Neural cell (in vitro differentiated cells): Measurements from ENCODE around the gene PCDHA9. TPM values are rescaled to one million over a fixed set of nuclear protein-coding genes. Genes with fewer than 3 reads are reported as not detected.
"Not testable (repeated sequence)": the region's sequence is repeated elsewhere in the genome, so short reads cannot be mapped to it uniquely, and the experiment has no call there.

Experiments used
- H2AFZ ChIP-seq: fragments of 200-600, 300-800 bp; sonication (generic), shearing (Covaris generic); 2 replicates; pipeline ENCODE4 v1.6.0; 2014; ENCODE audit warnings: low read depth, mild to moderate bottlenecking, antibody characterized with exemption, low read length, moderate library complexity
- H3F3A ChIP-seq: fragments of 200-600 bp; shearing (Covaris generic); 2 replicates; pipeline ENCODE4 v1.6.1; 2016; ENCODE audit warnings: mild to moderate bottlenecking, moderate library complexity, mixed read lengths, antibody characterized with exemption, low read length; ENCODE audit not compliant: insufficient read depth, poor library complexity, severe bottlenecking
- H3K27ac ChIP-seq: fragments of 200-600, 300-800 bp; sonication (generic), shearing (Covaris generic); 2 replicates; pipeline ENCODE4 v1.5.1; 2014; ENCODE audit warnings: mild to moderate bottlenecking, low read length, moderate library complexity
- H3K27me3 ChIP-seq: fragments of 300-800, 200-600 bp; sonication (generic), shearing (Covaris generic); 2 replicates; pipeline ENCODE4 v1.6.0; 2014; ENCODE audit warnings: mild to moderate bottlenecking, low read depth, low read length, moderate library complexity; ENCODE audit not compliant: insufficient read depth
- H3K36me3 ChIP-seq: fragments of 300-800, 200-600 bp; sonication (generic), shearing (Covaris generic); 2 replicates; pipeline ENCODE4 v1.5.1; 2014; ENCODE audit warnings: mild to moderate bottlenecking, antibody characterized with exemption, low read length, moderate library complexity; ENCODE audit not compliant: insufficient read depth
- H3K4me2 ChIP-seq: fragments of 300-800, 200-600 bp; sonication (generic), shearing (Covaris generic); 2 replicates; pipeline ENCODE4 v1.6.0; 2014; ENCODE audit warnings: mild to moderate bottlenecking, low read length
- H3K4me3 ChIP-seq: fragments of 300-800, 200-600 bp; sonication (generic), shearing (Covaris generic); 2 replicates; pipeline ENCODE4 v1.5.1; 2014; ENCODE audit warnings: mild to moderate bottlenecking, low read length, moderate library complexity
- H3K79me2 ChIP-seq: fragments of 200-600 bp; shearing (Covaris generic); replicated peaks from 2 replicates; pipeline ENCODE4 v1.6.0; 2014; ENCODE audit warnings: mild to moderate bottlenecking, low read length, moderate library complexity; ENCODE audit not compliant: insufficient read depth
- H3K9ac ChIP-seq: fragments of 300-800, 200-600 bp; sonication (generic), shearing (Covaris generic); 2 replicates; pipeline ENCODE4 v1.6.1; 2016; ENCODE audit warnings: mild to moderate bottlenecking, low read length, mixed read lengths
- H3K9me2 ChIP-seq: fragments of 200-600 bp; shearing (Covaris generic); 2 replicates; pipeline ENCODE4 v1.6.1; 2016; ENCODE audit warnings: mild to moderate bottlenecking, low read length, mixed read lengths; ENCODE audit not compliant: insufficient read depth
- H3K9me3 ChIP-seq: fragments of 200-600, 300-800 bp; sonication (generic), shearing (Covaris generic); 2 replicates; pipeline ENCODE4 v1.6.1; 2016; ENCODE audit warnings: mild to moderate bottlenecking, mixed run types, low read length, moderate library complexity, mixed read lengths
- H4K20me1 ChIP-seq: fragments of 200-600 bp; shearing (Covaris generic); 2 replicates; pipeline ENCODE4 v1.6.1; 2016; ENCODE audit warnings: mild to moderate bottlenecking, mixed run types; ENCODE audit not compliant: insufficient read depth
- EP300 ChIP-seq: fragments of 450-650 bp; conservative IDR thresholded peaks from 2 replicates; pipeline ENCODE4 v1.6.1; 2014; ENCODE audit warnings: antibody characterized with exemption, mild to moderate bottlenecking, moderate library complexity; ENCODE audit not compliant: poor library complexity, severe bottlenecking
- EZH2 ChIP-seq: fragments of 200-600, 300-800 bp; shearing (Covaris generic), sonication (generic); IDR thresholded peaks from 2 replicates; pipeline ENCODE4 v1.6.1; 2014; ENCODE audit warnings: antibody characterized with exemption, low read length, borderline replicate concordance, mild to moderate bottlenecking; ENCODE audit not compliant: insufficient read depth, poor library complexity, severe bottlenecking
- MXI1 ChIP-seq: fragments of 450-650 bp; conservative IDR thresholded peaks from 2 replicates; pipeline ENCODE4 v1.6.1; 2014; ENCODE audit warnings: antibody characterized with exemption, mild to moderate bottlenecking; ENCODE audit not compliant: poor library complexity, severe bottlenecking
- POLR2AphosphoS5 ChIP-seq: IDR thresholded peaks from 2 replicates; pipeline ENCODE4 v1.6.1; 2012
- RAD21 ChIP-seq: fragments of 450-650 bp; conservative IDR thresholded peaks from 2 replicates; pipeline ENCODE4 v1.6.1; 2014; ENCODE audit warnings: antibody characterized with exemption, mild to moderate bottlenecking, moderate library complexity
- SMC3 ChIP-seq: fragments of 450-650 bp; conservative IDR thresholded peaks from 2 replicates; pipeline ENCODE4 v1.6.1; 2014; ENCODE audit warnings: antibody characterized with exemption, mild to moderate bottlenecking, moderate library complexity; ENCODE audit not compliant: poor library complexity
- TAF1 ChIP-seq: IDR thresholded peaks from 2 replicates; pipeline ENCODE4 v1.6.1; 2012; ENCODE audit warnings: low read depth
- polyA plus RNA-seq: library from polyadenylated mRNA; depleted of rRNA; stranded (reverse); fragments of >200 nt; gene quantifications from 2 replicates; pipeline ENCODE4 v1.2.3, GENCODE V29; 2014
- TF ChIP-seq, protein P1 (sequence below): IDR thresholded peaks from 2 replicates; pipeline ENCODE4 v1.6.1; 2012; ENCODE audit warnings: borderline replicate concordance
- TF ChIP-seq, protein P2 (sequence below): fragments of 450-650 bp; IDR thresholded peaks from 2 replicates; pipeline ENCODE4 v1.5.1; 2014; ENCODE audit warnings: antibody characterized with exemption, mild to moderate bottlenecking, moderate library complexity; ENCODE audit not compliant: poor library complexity, severe bottlenecking

Gene PCDHA9
- polyA plus RNA-seq, 1 donor from 2014 or later: 0.88 TPM

DNA sequence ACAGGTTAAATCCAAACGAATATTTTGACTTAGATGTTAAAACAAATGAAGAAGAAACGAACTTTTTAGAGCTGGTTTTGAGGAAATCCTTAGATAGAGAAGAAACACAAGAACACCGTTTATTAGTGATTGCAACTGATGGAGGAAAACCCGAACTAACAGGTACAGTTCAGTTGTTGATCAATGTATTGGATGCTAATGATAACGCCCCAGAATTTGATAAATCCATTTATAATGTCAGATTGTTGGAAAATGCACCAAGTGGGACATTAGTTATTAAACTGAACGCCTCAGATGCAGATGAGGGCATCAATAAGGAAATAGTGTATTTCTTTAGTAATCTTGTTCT is 25.9 kb upstream of the PCDHA9 start:
- Histone ChIP-seq H3K9me2 (no peaks in the 10 kb centered on the region), H3K36me3 (peaks cover 25% of the 10 kb centered on the region), H3K4me2 (no peak overlapping the region), H3K4me3 (no peak overlapping the region), H3K27me3 (no peaks in the 10 kb centered on the region), H3K9ac (no peak overlapping the region), H3K79me2 (peaks cover 57% of the 10 kb centered on the region), H2AFZ (no peak overlapping the region), H3K9me3 (peaks cover 24% of the 10 kb centered on the region), H3F3A (no peaks in the 10 kb centered on the region), H3K27ac (no peak overlapping the region), H4K20me1 (no peaks in the 10 kb centered on the region)
- no peak for TF ChIP-seq EP300

DNA sequence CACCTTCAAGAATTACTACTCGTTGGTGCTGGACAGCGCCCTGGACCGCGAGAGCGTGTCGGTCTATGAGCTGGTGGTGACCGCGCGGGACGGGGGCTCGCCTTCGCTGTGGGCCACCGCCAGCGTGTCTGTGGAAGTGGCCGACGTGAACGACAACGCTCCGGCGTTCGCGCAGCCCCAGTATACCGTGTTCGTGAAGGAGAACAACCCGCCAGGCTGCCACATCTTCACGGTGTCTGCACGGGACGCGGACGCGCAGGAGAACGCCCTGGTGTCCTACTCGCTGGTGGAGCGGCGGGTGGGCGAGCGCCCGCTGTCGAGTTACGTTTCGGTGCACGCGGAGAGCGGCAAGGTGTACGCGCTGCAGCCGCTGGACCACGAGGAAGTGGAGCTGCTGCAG is 25.2 kb upstream of the PCDHA9 start:
- not testable (repeated sequence) for H3F3A ChIP-seq, H2AFZ ChIP-seq, H3K4me2 ChIP-seq, H4K20me1 ChIP-seq, H3K4me3 ChIP-seq, H3K27ac ChIP-seq, H3K9me2 ChIP-seq, H3K27me3 ChIP-seq, H3K9ac ChIP-seq
- Histone ChIP-seq H3K36me3 (peaks cover 25% of the 10 kb centered on the region), H3K79me2 (peaks cover 53% of the 10 kb centered on the region), H3K9me3 (peaks cover 24% of the 10 kb centered on the region)

DNA sequence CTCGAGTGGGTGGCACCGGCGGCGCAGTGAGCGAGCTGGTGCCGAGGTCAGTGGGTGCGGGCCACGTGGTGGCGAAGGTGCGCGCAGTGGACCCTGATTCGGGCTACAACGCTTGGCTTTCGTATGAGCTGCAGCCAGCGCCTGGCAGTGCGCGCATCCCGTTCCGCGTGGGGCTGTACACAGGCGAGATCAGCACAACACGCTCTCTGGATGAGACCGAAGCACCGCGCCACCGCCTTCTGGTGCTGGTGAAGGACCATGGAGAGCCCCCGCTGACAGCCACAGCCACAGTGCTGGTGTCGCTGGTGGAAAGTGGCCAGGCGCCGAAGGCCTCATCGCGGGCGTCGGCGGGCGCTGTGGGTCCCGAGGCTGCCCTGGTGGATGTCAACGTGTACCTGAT is 24.7 kb upstream of the PCDHA9 start:
- peaks cover 25% of the 10 kb centered on the region for H3K36me3 ChIP-seq
- H3K9me3 ChIP-seq: peaks cover 27% of the 10 kb centered on the region
- no peak overlapping the region for H3K9ac ChIP-seq

More for the DNA sequence above, 24.7 kb upstream of the PCDHA9 start:
- Histone ChIP-seq H4K20me1 (no peaks in the 10 kb centered on the region), H3K9me2 (no peaks in the 10 kb centered on the region), H3K27me3 (no peaks in the 10 kb centered on the region), H2AFZ (no peak overlapping the region), H3F3A (no peaks in the 10 kb centered on the region), H3K27ac (no peak overlapping the region), H3K4me2 (no peak overlapping the region), H3K79me2 (peaks cover 48% of the 10 kb centered on the region), H3K4me3 (no peak overlapping the region)
- TF ChIP-seq, protein P1, sequence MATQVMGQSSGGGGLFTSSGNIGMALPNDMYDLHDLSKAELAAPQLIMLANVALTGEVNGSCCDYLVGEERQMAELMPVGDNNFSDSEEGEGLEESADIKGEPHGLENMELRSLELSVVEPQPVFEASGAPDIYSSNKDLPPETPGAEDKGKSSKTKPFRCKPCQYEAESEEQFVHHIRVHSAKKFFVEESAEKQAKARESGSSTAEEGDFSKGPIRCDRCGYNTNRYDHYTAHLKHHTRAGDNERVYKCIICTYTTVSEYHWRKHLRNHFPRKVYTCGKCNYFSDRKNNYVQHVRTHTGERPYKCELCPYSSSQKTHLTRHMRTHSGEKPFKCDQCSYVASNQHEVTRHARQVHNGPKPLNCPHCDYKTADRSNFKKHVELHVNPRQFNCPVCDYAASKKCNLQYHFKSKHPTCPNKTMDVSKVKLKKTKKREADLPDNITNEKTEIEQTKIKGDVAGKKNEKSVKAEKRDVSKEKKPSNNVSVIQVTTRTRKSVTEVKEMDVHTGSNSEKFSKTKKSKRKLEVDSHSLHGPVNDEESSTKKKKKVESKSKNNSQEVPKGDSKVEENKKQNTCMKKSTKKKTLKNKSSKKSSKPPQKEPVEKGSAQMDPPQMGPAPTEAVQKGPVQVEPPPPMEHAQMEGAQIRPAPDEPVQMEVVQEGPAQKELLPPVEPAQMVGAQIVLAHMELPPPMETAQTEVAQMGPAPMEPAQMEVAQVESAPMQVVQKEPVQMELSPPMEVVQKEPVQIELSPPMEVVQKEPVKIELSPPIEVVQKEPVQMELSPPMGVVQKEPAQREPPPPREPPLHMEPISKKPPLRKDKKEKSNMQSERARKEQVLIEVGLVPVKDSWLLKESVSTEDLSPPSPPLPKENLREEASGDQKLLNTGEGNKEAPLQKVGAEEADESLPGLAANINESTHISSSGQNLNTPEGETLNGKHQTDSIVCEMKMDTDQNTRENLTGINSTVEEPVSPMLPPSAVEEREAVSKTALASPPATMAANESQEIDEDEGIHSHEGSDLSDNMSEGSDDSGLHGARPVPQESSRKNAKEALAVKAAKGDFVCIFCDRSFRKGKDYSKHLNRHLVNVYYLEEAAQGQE: no peak
- no peak for TF ChIP-seq RAD21
- TF ChIP-seq POLR2AphosphoS5: no peak
- TF ChIP-seq EZH2: no peak
- TF ChIP-seq, protein P2, sequence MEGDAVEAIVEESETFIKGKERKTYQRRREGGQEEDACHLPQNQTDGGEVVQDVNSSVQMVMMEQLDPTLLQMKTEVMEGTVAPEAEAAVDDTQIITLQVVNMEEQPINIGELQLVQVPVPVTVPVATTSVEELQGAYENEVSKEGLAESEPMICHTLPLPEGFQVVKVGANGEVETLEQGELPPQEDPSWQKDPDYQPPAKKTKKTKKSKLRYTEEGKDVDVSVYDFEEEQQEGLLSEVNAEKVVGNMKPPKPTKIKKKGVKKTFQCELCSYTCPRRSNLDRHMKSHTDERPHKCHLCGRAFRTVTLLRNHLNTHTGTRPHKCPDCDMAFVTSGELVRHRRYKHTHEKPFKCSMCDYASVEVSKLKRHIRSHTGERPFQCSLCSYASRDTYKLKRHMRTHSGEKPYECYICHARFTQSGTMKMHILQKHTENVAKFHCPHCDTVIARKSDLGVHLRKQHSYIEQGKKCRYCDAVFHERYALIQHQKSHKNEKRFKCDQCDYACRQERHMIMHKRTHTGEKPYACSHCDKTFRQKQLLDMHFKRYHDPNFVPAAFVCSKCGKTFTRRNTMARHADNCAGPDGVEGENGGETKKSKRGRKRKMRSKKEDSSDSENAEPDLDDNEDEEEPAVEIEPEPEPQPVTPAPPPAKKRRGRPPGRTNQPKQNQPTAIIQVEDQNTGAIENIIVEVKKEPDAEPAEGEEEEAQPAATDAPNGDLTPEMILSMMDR: no peak
- no peak for TF ChIP-seq TAF1
- no peak for TF ChIP-seq EP300
- no peak for TF ChIP-seq SMC3
- no peak for TF ChIP-seq MXI1
